RCC 7860 (cell line): Measurements from ENCODE around the gene ATP13A3.

Experiments
- DNase-seq: peaks from one replicate; pipeline ENCODE4 v3.0.0-alpha.2; 2015; ENCODE audit warnings: low spot score
- FAIRE-seq: peaks from 2 replicates; lab custom pipeline; 2012; peaks lifted over from hg19 to GRCh38; lab: Jason Lieb, UNC

Gene ATP13A3

GRCh38 chr3:194447657-194448056 is 39.1 kb downstream of the ATP13A3 start:
- FAIRE-seq (no peak), DNase-seq (no peak)

GRCh38 chr3:194447161-194447560 is 39.6 kb downstream of the ATP13A3 start:
- FAIRE-seq (no peak), DNase-seq (no peak)

- no peak for DNase-seq
Measured at GRCh38 chr3:194446754-194447153, 40.0 kb downstream of the ATP13A3 start.

GRCh38 chr3:194446172-194446571 is 40.6 kb downstream of the ATP13A3 start:
- DNase-seq = no peak
- no peak for FAIRE-seq

More at GRCh38 chr3:194446754-194447153, 40.0 kb downstream of the ATP13A3 start:
- FAIRE-seq = no peak

- FAIRE-seq (no peak), DNase-seq (no peak)
Measured at GRCh38 chr3:194443901-194444300, 42.9 kb downstream of the ATP13A3 start.

- no peak for DNase-seq
- no peak for FAIRE-seq
Measured at GRCh38 chr3:194440756-194441155, 46.0 kb downstream of the ATP13A3 start.

- DNase-seq = no peak
- no peak for FAIRE-seq
Measured at GRCh38 chr3:194439881-194440550, 46.8 kb downstream of the ATP13A3 start.

- DNase-seq (no peak), FAIRE-seq (no peak)
Measured at GRCh38 chr3:194434503-194434902, 52.3 kb downstream of the ATP13A3 start.

- FAIRE-seq = no peak
- DNase-seq = no peak
Measured at GRCh38 chr3:194431554-194431953, 55.2 kb downstream of the ATP13A3 start.

- FAIRE-seq (no peak), DNase-seq (no peak)
Measured at GRCh38 chr3:194425399-194425798, 61.4 kb downstream of the ATP13A3 start.

GRCh38 chr3:194424953-194425352 is 61.8 kb downstream of the ATP13A3 start:
- no peak for DNase-seq
- FAIRE-seq = no peak

GRCh38 chr3:194424373-194424772 is 62.4 kb downstream of the ATP13A3 start:
- no peak for FAIRE-seq
- DNase-seq = no peak

GRCh38 chr3:194423317-194423716 is 63.5 kb downstream of the ATP13A3 start:
- FAIRE-seq = no peak
- no peak for DNase-seq

GRCh38 chr3:194422188-194422587 is 64.6 kb downstream of the ATP13A3 start:
- no peak for DNase-seq
- FAIRE-seq = no peak

GRCh38 chr3:194418671-194419070 is 68.1 kb downstream of the ATP13A3 start:
- FAIRE-seq (no peak), DNase-seq (no peak)

GRCh38 chr3:194407423-194407822 is 79.4 kb downstream of the ATP13A3 start:
- peak; percentile 64 for FAIRE-seq
- peak; percentile 40 for DNase-seq

GRCh38 chr3:194405766-194406165 is 81.0 kb downstream of the ATP13A3 start:
- no peak for DNase-seq
- no peak for FAIRE-seq

- FAIRE-seq (peak; percentile 86), DNase-seq (peak; percentile 26)
Measured at GRCh38 chr3:194404365-194405140, 82.2 kb downstream of the ATP13A3 start.

- DNase-seq = no peak
- FAIRE-seq = no peak
Measured at GRCh38 chr3:194401868-194402329, 84.9 kb downstream of the ATP13A3 start.

- DNase-seq = no peak
- no peak for FAIRE-seq
Measured at GRCh38 chr3:194401346-194401745, 85.5 kb downstream of the ATP13A3 start.

- FAIRE-seq (no peak), DNase-seq (no peak)
Measured at GRCh38 chr3:194399874-194400411, 86.9 kb downstream of the ATP13A3 start.

- FAIRE-seq (no peak), DNase-seq (no peak)
Measured at GRCh38 chr3:194399166-194399565, 87.6 kb downstream of the ATP13A3 start, which contains the start of gene GP5. Gene GP5, minus strand, starts transcription at chr3:194399266. Its CDS starts 984 bp downstream, at chr3:194398282.
